B cell (primary cell): ENCODE data around the gene NOC2L.

Experiments
- CTCF ChIP-seq: fragments of 200-600 bp; IDR thresholded peaks from one replicate; pipeline ENCODE4 v1.8.0; 2022; ENCODE audit warnings: antibody characterized with exemption, mild to moderate bottlenecking
- EZH2 ChIP-seq: IDR thresholded peaks from 2 replicates; pipeline ENCODE4 v1.6.1; 2012; ENCODE audit warnings: borderline replicate concordance, low read depth, mild to moderate bottlenecking, moderate library complexity, low read length; ENCODE audit not compliant: insufficient read depth, poor library complexity, severe bottlenecking

GRCh38 chr1:1006305-1007159, 47.5 kb upstream of the NOC2L start:
- TF ChIP-seq CTCF, result no peak
- no peak for TF ChIP-seq EZH2
